Measurements from ENCODE around the gene KIF21B.
"Not testable (repeated sequence)": the region's sequence is repeated elsewhere in the genome, so short reads cannot be mapped to it uniquely, and the experiment has no call there.

KIF21B gene

DNA sequence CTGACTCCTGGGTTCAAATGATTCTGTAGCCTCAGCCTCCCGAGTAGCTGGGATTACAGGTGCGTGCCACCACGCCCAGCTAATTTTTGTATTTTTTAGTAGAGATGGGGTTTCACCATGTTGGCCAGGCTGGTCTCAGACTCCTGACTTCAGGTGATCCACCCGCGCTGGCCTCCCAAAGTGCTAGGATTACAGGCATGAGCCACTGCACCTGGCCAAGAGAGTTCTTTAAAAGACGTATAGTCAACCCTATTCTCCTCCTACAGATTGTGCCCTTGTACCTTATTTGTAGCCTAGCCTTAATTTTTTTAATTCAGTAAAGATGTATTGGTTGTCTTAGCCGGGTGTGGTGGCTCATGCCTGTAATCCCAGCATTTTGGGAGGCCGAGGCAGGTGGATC is 93.2 kb downstream of the KIF21B start:
- DNase-seq, result not testable (repeated sequence)

DNA sequence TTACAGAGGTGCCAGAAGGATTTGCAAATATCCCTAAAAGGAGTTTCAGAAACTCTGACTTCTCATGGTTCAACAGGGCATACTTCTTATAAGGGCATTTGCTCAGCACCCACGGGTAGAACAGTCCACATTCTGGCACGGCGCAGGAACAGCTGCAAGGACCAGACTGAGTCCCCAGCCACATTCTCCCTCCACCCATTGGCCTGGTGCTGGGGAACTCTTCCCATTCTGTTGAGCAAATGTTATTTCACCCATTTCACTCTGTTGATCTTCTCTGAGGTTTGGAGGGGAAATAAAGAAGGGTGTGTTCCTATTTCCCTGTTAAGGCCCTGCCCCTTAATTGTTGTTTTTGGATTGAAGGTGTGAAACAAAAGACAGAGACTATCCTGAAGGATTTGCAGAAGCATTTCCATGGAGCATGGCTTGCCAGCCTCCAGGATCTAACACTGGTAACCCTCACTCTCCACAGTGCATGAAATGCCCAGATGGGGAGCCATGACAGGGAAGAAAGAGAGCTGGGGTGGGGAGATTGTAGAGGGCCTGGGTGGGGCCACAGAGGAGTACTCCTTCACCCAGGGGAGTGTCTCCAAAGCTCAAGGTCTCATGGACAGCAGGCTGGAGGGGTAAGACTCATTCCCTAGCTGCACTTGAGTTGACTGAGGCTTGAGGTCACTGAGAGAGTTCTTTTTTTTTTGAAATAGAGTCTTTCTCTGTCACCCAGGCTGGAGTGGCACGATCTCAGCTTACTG is 93.8 kb downstream of the KIF21B start:
- DNase-seq, result no peak

DNA sequence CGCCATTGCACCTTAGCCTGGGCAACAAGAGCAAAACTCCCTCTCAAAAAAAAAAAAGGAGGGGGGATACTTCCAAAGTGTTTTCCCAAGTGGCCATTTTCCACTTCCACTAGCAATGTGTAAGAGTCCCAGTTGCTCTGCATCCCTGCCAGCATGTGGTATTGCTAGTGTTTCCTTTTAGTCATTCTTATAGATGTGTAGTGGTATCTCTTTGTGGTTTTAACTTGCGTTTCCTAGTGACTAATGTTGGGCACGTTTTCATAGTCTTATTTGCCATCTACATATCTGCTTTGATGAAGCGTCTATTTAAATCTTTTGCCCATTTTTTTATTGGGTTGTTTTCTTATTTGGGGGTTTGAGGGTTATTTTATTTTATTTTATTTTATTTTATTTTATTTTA is 97.7 kb downstream of the KIF21B start:
- no peak for DNase-seq

DNA sequence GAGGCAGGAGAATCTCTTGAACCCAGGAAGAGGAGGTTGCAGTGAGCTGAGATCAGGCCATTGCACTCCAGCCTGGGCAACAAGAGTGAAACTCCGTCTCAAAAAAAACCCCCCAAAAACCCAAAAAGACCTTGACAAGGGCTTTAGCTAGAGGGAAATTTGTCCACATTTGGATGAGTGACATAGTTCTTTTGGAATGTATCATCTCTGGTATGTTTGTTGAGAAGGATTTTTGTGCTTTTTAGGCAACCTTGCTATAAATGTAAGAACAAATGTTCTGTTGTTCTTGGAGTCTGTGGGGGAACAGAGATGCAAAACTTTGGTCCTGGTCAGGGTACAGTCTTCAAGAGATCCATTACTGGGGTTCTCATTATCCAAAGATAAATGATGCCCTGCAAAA is 99.9 kb downstream of the KIF21B start:
- DNase-seq, result no peak

DNA sequence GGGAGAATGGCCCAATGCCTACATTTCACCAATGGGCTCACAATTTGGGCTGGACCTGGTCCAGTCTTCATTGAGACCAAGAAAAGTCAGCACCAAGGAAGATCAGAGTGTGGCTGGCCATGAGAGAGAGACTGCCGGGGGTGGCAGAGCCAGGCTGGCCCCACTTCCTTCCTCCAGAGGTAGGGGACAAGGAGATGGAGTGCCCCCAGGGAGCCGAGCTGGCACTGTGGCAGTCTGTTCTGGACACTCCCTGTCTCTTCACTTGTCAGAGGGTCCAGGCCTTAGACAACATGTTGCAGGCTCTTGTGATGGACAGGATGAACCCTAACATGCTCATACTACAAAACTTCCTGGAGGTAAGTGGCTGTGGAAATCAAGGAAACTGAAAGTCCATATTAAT is 101.1 kb downstream of the KIF21B start:
- no peak for DNase-seq

DNA sequence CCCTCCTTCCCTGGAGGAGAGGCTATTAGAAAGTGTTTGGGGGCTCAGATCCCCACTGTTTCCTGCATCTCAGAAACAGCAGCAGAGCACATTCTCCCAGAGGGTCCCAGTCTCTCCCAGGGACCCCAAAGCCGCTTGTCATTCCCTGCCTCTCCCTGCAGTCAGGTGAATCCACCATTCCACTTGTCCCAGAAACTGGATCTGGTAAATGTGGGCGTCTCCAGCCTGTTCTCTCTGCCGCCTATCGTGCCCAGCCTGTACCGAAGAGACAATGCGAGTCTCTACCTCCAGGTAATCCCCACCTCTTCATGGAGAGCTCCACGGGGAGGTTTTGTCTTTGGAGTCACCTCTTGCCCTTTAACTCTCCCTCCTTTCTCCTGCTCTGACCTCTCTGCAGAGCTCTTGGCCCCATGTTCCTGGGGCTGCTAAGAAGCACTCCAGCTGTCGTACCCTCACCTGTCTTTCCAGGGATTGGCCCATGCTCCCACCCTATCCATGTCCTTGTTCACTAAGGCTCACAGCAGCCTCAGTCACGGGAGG is 101.9 kb downstream of the KIF21B start:
- no peak for DNase-seq
